ENCODE measurements around the gene CUL4A.
"Not testable (repeated sequence)": the region's sequence is repeated elsewhere in the genome, so short reads cannot be mapped to it uniquely, and the experiment has no call there.

Gene CUL4A

GRCh38 chr13:113229161-113229560 lies 19.7 kb downstream of the CUL4A start:
- no peak overlapping the region for H3K9ac ChIP-seq (ENCODE audit: low read length)
- no peaks in the 10 kb centered on the region for H3K27me3 ChIP-seq (replicated peaks; ENCODE audit: control insufficient read depth, insufficient read depth, low read length)
- no peak overlapping the region for H3K4me3 ChIP-seq (ENCODE audit: low read length)
- peaks cover 73% of the 10 kb centered on the region for H3K36me3 ChIP-seq (ENCODE audit: control insufficient read depth, insufficient read depth, low read length, severe bottlenecking)
- H3K4me1 ChIP-seq (ENCODE audit: control insufficient read depth, insufficient read depth, low read length) = peaks cover 15% of the 10 kb centered on the region
- DNase-seq (ENCODE audit: low read depth) = no peak
- H3K9me3 ChIP-seq (ENCODE audit: control insufficient read depth, low read length) = no peaks in the 10 kb centered on the region

GRCh38 chr13:113229791-113230190 lies 20.4 kb downstream of the CUL4A start:
- Histone ChIP-seq H3K27me3 (replicated peaks; ENCODE audit: control insufficient read depth, insufficient read depth, low read length) (no peaks in the 10 kb centered on the region), H3K36me3 (ENCODE audit: control insufficient read depth, insufficient read depth, low read length, severe bottlenecking) (peaks cover 73% of the 10 kb centered on the region), H3K4me1 (ENCODE audit: control insufficient read depth, insufficient read depth, low read length) (peaks cover 15% of the 10 kb centered on the region), H3K4me3 (ENCODE audit: low read length) (no peak overlapping the region), H3K9me3 (ENCODE audit: control insufficient read depth, low read length) (no peaks in the 10 kb centered on the region), H3K9ac (ENCODE audit: low read length) (no peak overlapping the region)
- no peak for DNase-seq (ENCODE audit: low read depth)

GRCh38 chr13:113231306-113232207 lies 22.1 kb downstream of the CUL4A start:
- Histone ChIP-seq H3K9me3 (ENCODE audit: control insufficient read depth, low read length) (no peaks in the 10 kb centered on the region), H3K9ac (ENCODE audit: low read length) (no peak overlapping the region), H3K27me3 (replicated peaks; ENCODE audit: control insufficient read depth, insufficient read depth, low read length) (no peaks in the 10 kb centered on the region), H3K36me3 (ENCODE audit: control insufficient read depth, insufficient read depth, low read length, severe bottlenecking) (peaks cover 68% of the 10 kb centered on the region), H3K4me1 (ENCODE audit: control insufficient read depth, insufficient read depth, low read length) (peaks cover 8% of the 10 kb centered on the region), H3K4me3 (ENCODE audit: low read length) (no peak overlapping the region)
- no peak for DNase-seq (ENCODE audit: low read depth)

- Histone ChIP-seq H3K4me3 (ENCODE audit: low read length) (no peak overlapping the region), H3K9ac (ENCODE audit: low read length) (no peak overlapping the region), H3K36me3 (ENCODE audit: control insufficient read depth, insufficient read depth, low read length, severe bottlenecking) (peaks cover 74% of the 10 kb centered on the region), H3K9me3 (ENCODE audit: control insufficient read depth, low read length) (no peaks in the 10 kb centered on the region), H3K4me1 (ENCODE audit: control insufficient read depth, insufficient read depth, low read length) (no peaks in the 10 kb centered on the region), H3K27me3 (replicated peaks; ENCODE audit: control insufficient read depth, insufficient read depth, low read length) (no peaks in the 10 kb centered on the region)
- DNase-seq (ENCODE audit: low read depth) = no peak
Observed at GRCh38 chr13:113232208-113233003, 23.0 kb downstream of the CUL4A start.

- H3K27me3 ChIP-seq (replicated peaks; ENCODE audit: control insufficient read depth, insufficient read depth, low read length) = no peaks in the 10 kb centered on the region
- no peak for DNase-seq (ENCODE audit: low read depth)
- no peak overlapping the region for H3K4me3 ChIP-seq (ENCODE audit: low read length)
- H3K4me1 ChIP-seq (ENCODE audit: control insufficient read depth, insufficient read depth, low read length) = no peaks in the 10 kb centered on the region
- no peaks in the 10 kb centered on the region for H3K9me3 ChIP-seq (ENCODE audit: control insufficient read depth, low read length)
- H3K36me3 ChIP-seq (ENCODE audit: control insufficient read depth, insufficient read depth, low read length, severe bottlenecking) = peaks cover 77% of the 10 kb centered on the region
- H3K9ac ChIP-seq (ENCODE audit: low read length) = no peak overlapping the region
Observed at GRCh38 chr13:113233101-113233500, 23.7 kb downstream of the CUL4A start.

GRCh38 chr13:113238536-113238935 lies 29.1 kb downstream of the CUL4A start:
- H3K4me3 ChIP-seq (ENCODE audit: low read length) = no peak overlapping the region
- DNase-seq (ENCODE audit: low read depth) = no peak
- peaks cover 83% of the 10 kb centered on the region for H3K36me3 ChIP-seq (ENCODE audit: control insufficient read depth, insufficient read depth, low read length, severe bottlenecking)
- H3K27me3 ChIP-seq (replicated peaks; ENCODE audit: control insufficient read depth, insufficient read depth, low read length) = no peaks in the 10 kb centered on the region
- H3K4me1 ChIP-seq (ENCODE audit: control insufficient read depth, insufficient read depth, low read length) = peaks cover 9% of the 10 kb centered on the region
- no peaks in the 10 kb centered on the region for H3K9me3 ChIP-seq (ENCODE audit: control insufficient read depth, low read length)
- H3K9ac ChIP-seq (ENCODE audit: low read length) = no peak overlapping the region

- H3K36me3 ChIP-seq (ENCODE audit: control insufficient read depth, insufficient read depth, low read length, severe bottlenecking) = peaks cover 83% of the 10 kb centered on the region
Observed at GRCh38 chr13:113239357-113239756, 29.9 kb downstream of the CUL4A start.

GRCh38 chr13:113239986-113240385 lies 30.6 kb downstream of the CUL4A start:
- Histone ChIP-seq H3K4me1 (ENCODE audit: control insufficient read depth, insufficient read depth, low read length) (peaks cover 9% of the 10 kb centered on the region), H3K4me3 (ENCODE audit: low read length) (no peak overlapping the region), H3K36me3 (ENCODE audit: control insufficient read depth, insufficient read depth, low read length, severe bottlenecking) (peaks cover 83% of the 10 kb centered on the region), H3K9me3 (ENCODE audit: control insufficient read depth, low read length) (no peaks in the 10 kb centered on the region), H3K27me3 (replicated peaks; ENCODE audit: control insufficient read depth, insufficient read depth, low read length) (no peaks in the 10 kb centered on the region), H3K9ac (ENCODE audit: low read length) (no peak overlapping the region)
- DNase-seq (ENCODE audit: low read depth) = no peak

More at GRCh38 chr13:113239357-113239756, 29.9 kb downstream of the CUL4A start:
- peaks cover 9% of the 10 kb centered on the region for H3K4me1 ChIP-seq (ENCODE audit: control insufficient read depth, insufficient read depth, low read length)
- H3K9ac ChIP-seq (ENCODE audit: low read length) = no peak overlapping the region
- no peaks in the 10 kb centered on the region for H3K27me3 ChIP-seq (replicated peaks; ENCODE audit: control insufficient read depth, insufficient read depth, low read length)
- H3K9me3 ChIP-seq (ENCODE audit: control insufficient read depth, low read length) = no peaks in the 10 kb centered on the region
- DNase-seq (ENCODE audit: low read depth) = no peak
- no peak overlapping the region for H3K4me3 ChIP-seq (ENCODE audit: low read length)

- H3K9ac ChIP-seq (ENCODE audit: low read length); H3K4me3 ChIP-seq (ENCODE audit: low read length); DNase-seq (ENCODE audit: low read depth); H3K4me1 ChIP-seq (ENCODE audit: control insufficient read depth, insufficient read depth, low read length); H3K27me3 ChIP-seq (replicated peaks; ENCODE audit: control insufficient read depth, insufficient read depth, low read length); H3K9me3 ChIP-seq (ENCODE audit: control insufficient read depth, low read length): not testable (repeated sequence)
- peaks cover 90% of the 10 kb centered on the region for H3K36me3 ChIP-seq (ENCODE audit: control insufficient read depth, insufficient read depth, low read length, severe bottlenecking)
Observed at GRCh38 chr13:113241623-113242022, 32.2 kb downstream of the CUL4A start.

- H3K4me1 ChIP-seq (ENCODE audit: control insufficient read depth, insufficient read depth, low read length) = peaks cover 9% of the 10 kb centered on the region
- no peaks in the 10 kb centered on the region for H3K27me3 ChIP-seq (replicated peaks; ENCODE audit: control insufficient read depth, insufficient read depth, low read length)
- no peak overlapping the region for H3K4me3 ChIP-seq (ENCODE audit: low read length)
- H3K9me3 ChIP-seq (ENCODE audit: control insufficient read depth, low read length) = no peaks in the 10 kb centered on the region
- no peak overlapping the region for H3K9ac ChIP-seq (ENCODE audit: low read length)
- no peak for DNase-seq (ENCODE audit: low read depth)
- H3K36me3 ChIP-seq (ENCODE audit: control insufficient read depth, insufficient read depth, low read length, severe bottlenecking) = peaks cover 97% of the 10 kb centered on the region
Observed at GRCh38 chr13:113243847-113244246, 34.4 kb downstream of the CUL4A start.

Data from adipocyte (in vitro differentiated cells).